HepG2 (cell line): ENCODE results near the gene ENDOG. TPM values are rescaled to one million over a fixed set of nuclear protein-coding genes. Genes with fewer than 3 reads are reported as not detected.
A peak's percentile ranks its signal among the peaks of the same experiment; 100 is the strongest.

Experiments
- E2F5 ChIP-seq: sonication (generic); formaldehyde crosslinking; conservative IDR thresholded peaks from 2 replicates; pipeline ENCODE4 v1.4.0; 2020; ENCODE audit warnings: missing genetic modification reagents
- EED ChIP-seq: sonication (generic); formaldehyde crosslinking; IDR thresholded peaks from 2 replicates; pipeline ENCODE4 v1.5.0; 2020; ENCODE audit warnings: mild to moderate bottlenecking, missing genetic modification reagents
- FOXK1 ChIP-seq: sonication (generic); formaldehyde crosslinking; IDR thresholded peaks from 2 replicates; pipeline ENCODE4 v1.4.0; 2020; ENCODE audit warnings: low read depth, missing genetic modification reagents, borderline replicate concordance
- GLI4 ChIP-seq: sonication (generic); formaldehyde crosslinking; IDR thresholded peaks from 2 replicates; pipeline ENCODE4 v1.5.1; 2020; ENCODE audit warnings: missing genetic modification reagents, mild to moderate bottlenecking, moderate library complexity, borderline replicate concordance
- HNF1B ChIP-seq: sonication (generic); formaldehyde crosslinking; IDR thresholded peaks from 2 replicates; pipeline ENCODE4 v1.5.1; 2020; ENCODE audit warnings: mild to moderate bottlenecking, moderate library complexity, missing genetic modification reagents
- HNRNPLL ChIP-seq: fragments of 200-400 bp; formaldehyde crosslinking; IDR thresholded peaks from 2 replicates; pipeline ENCODE4 v1.6.1; 2017; ENCODE audit warnings: mild to moderate bottlenecking, low read depth, low read length; ENCODE audit not compliant: poor library complexity, severe bottlenecking
- NKX3-1 ChIP-seq: sonication (generic); formaldehyde crosslinking; IDR thresholded peaks from 2 replicates; pipeline ENCODE4 v1.5.0; 2020; ENCODE audit warnings: missing genetic modification reagents
- NR0B2 ChIP-seq: sonication (generic); formaldehyde crosslinking; IDR thresholded peaks from 2 replicates; pipeline ENCODE4 v1.4.0; 2020; ENCODE audit warnings: mild to moderate bottlenecking, missing genetic modification reagents
- PLRG1 ChIP-seq: fragments of 450-650 bp; conservative IDR thresholded peaks from 2 replicates; pipeline ENCODE4 v1.6.1; 2016
- POLR2AphosphoS2 ChIP-seq: IDR thresholded peaks from 2 replicates; pipeline ENCODE4 v1.6.1; 2011; ENCODE audit warnings: low read depth, low read length, improper control_type of control experiment
- SMAD9 ChIP-seq: sonication (generic); formaldehyde crosslinking; IDR thresholded peaks from 2 replicates; pipeline ENCODE4 v1.5.1; 2020; ENCODE audit warnings: mild to moderate bottlenecking, missing genetic modification reagents
- SMARCC2 ChIP-seq: fragments of 450-650 bp; IDR thresholded peaks from 2 replicates; pipeline ENCODE4 v1.6.1; 2017; ENCODE audit warnings: antibody characterized with exemption, mild to moderate bottlenecking
- TCF7 ChIP-seq: sonication (generic); IDR thresholded peaks from 2 replicates; pipeline ENCODE4 v1.6.1; 2016; ENCODE audit warnings: antibody characterized with exemption, low read depth
- ZBTB40 ChIP-seq, 2 experiments: fragments of 450-650 bp in 1 of 2; sonication (generic) in 1 of 2; formaldehyde crosslinking in 1 of 2; IDR thresholded peaks; 2 replicates each; pipeline versions ENCODE4 v1.6.1 to v1.8.0; 2016 to 2022; ENCODE audit warnings: antibody characterized with exemption in 1 of 2, mild to moderate bottlenecking in 1 of 2, missing genetic modification reagents in 1 of 2
- ZC3H13 ChIP-seq: sonication (generic); formaldehyde crosslinking; IDR thresholded peaks from 2 replicates; pipeline ENCODE4 v1.8.1; 2023; ENCODE audit warnings: mild to moderate bottlenecking, missing genetic modification reagents, moderate library complexity
- ZNF160 ChIP-seq: sonication (generic); formaldehyde crosslinking; IDR thresholded peaks from 2 replicates; pipeline ENCODE4 v1.8.0; 2022; ENCODE audit warnings: mild to moderate bottlenecking, inconsistent platforms, missing genetic modification reagents
- ZNF547 ChIP-seq: sonication (generic); formaldehyde crosslinking; IDR thresholded peaks from 2 replicates; pipeline ENCODE4 v1.5.1; 2020; ENCODE audit warnings: mild to moderate bottlenecking, missing genetic modification reagents
- ZNF766 ChIP-seq: sonication (generic); formaldehyde crosslinking; IDR thresholded peaks from 2 replicates; pipeline ENCODE4 v1.5.0; 2020; ENCODE audit warnings: missing genetic modification reagents, borderline replicate concordance
- ZNF83 ChIP-seq: sonication (generic); formaldehyde crosslinking; IDR thresholded peaks from 2 replicates; pipeline ENCODE4 v1.4.0; 2020; ENCODE audit warnings: missing genetic modification reagents, mild to moderate bottlenecking, borderline replicate concordance
- polyA plus RNA-seq, 8 experiments: library from polyadenylated mRNA; depleted of rRNA in 3 of 8; stranded (reverse) in 7 of 8; unstranded in 1 of 8; fragments of >200 nt; fragmentation: Illumina TruSeq in 4 of 8; extraction: Trizol in 4 of 8; gene quantifications; 2 replicates each; pipeline versions ENCODE4 v1.2.1 to v1.2.3, GENCODE V29; 2011 to 2016; ENCODE audit warnings: low read depth in 4 of 8, missing spikeins in 1 of 8, mixed read lengths in 1 of 8; ENCODE audit not compliant: insufficient read depth in 1 of 8
- total RNA-seq, 5 experiments: library from RNA; depleted of rRNA; stranded (reverse); fragments of >200 nt; fragmentation: Illumina TruSeq; extraction: Trizol; gene quantifications; 2 replicates each; pipeline ENCODE4 v1.2.3, GENCODE V29; 2016; ENCODE audit warnings: low read depth in 1 of 5

ENDOG gene
- total and polyA plus RNA-seq, 2 of the 13 experiments (the other 11 are each of a cell fraction or from before 2014, with no cell fraction given): 26.3 to 28.8 TPM

- TF ChIP-seq ZBTB40 (IDR thresholded peaks at IDR 0.05) (no peak), ZBTB40 (CRISPR knock-in tag; IDR thresholded peaks at IDR 0.05) (0 out of 2 replicates have a peak, but pooled peaks have one; percentile 36), POLR2AphosphoS2 (no peak), SMAD9 (CRISPR knock-in tag) (no peak), NR0B2 (CRISPR knock-in tag) (no peak), ZNF766 (no peak), ZC3H13 (no peak), ZNF547 (0 out of 2 replicates have a peak, but pooled peaks have one; percentile 28), E2F5 (no peak), HNF1B (CRISPR knock-in tag) (peak; percentile 57; the same call in 1 of the 2 replicates), EED (CRISPR knock-in tag) (0 out of 2 replicates have a peak, but pooled peaks have one; percentile 36), HNRNPLL (peak; percentile 23), GLI4 (CRISPR knock-in tag) (no peak), ZNF83 (no peak), TCF7 (no peak), FOXK1 (CRISPR knock-in tag) (no peak), PLRG1 (no peak), SMARCC2 (no peak), ZNF160 (CRISPR knock-in tag) (no peak), NKX3-1 (CRISPR knock-in tag) (no peak)
These were observed 45.3 kb downstream of the ENDOG start (continued) for GRCh38 chr9:128863647-128864046.
